Sigmoid colon (tissue), 4 donors: ENCODE data around the gene P2RY14.
"Not testable (repeated sequence)": the region's sequence is repeated elsewhere in the genome, so short reads cannot be mapped to it uniquely, and the experiment has no call there.

Experiments
- CTCF ChIP-seq, 4 experiments: fragments of 450-650 bp in 3 of 4; fragments of 200-600 bp in 1 of 4; IDR thresholded peaks; one replicate each; pipeline ENCODE4 v1.5.1; 2016 to 2019; ENCODE audit warnings: antibody characterized with exemption in 4 of 4, mild to moderate bottlenecking in 3 of 4, moderate library complexity in 2 of 4
- POLR2A ChIP-seq, 2 donors: fragments of 450-650 bp; IDR thresholded peaks; one replicate each; pipeline ENCODE4 v1.6.1; 2016; ENCODE audit warnings: antibody characterized with exemption in 2 of 2, mild to moderate bottlenecking in 2 of 2, moderate library complexity in 2 of 2
- POLR2AphosphoS5 ChIP-seq, 4 donors: sonication (generic); formaldehyde crosslinking; IDR thresholded peaks; one replicate each; pipeline ENCODE4 v1.6.1; 2017; ENCODE audit warnings: antibody characterized with exemption in 4 of 4

GRCh38 chr3:151232403-151232802 lies 45.9 kb downstream of the P2RY14 start:
- TF ChIP-seq CTCF, POLR2AphosphoS5, POLR2A (IDR thresholded peaks at IDR 0.05): not testable (repeated sequence)
